Keratinocyte (primary cell): ENCODE results near the gene LAYN.

Experiments
- CTCF ChIP-seq, 3 experiments: IDR thresholded peaks in 1 of 3; conservative IDR thresholded peaks in 1 of 3; optimal IDR thresholded peaks in 1 of 3; 2 replicates in 2 of 3; 3 replicates in 1 of 3; pipeline versions ENCODE3 to v1.5.1; 2011; ENCODE audit warnings: low read length in 3 of 3, mild to moderate bottlenecking in 3 of 3, moderate library complexity in 2 of 3, control low read depth in 1 of 3, inconsistent platforms in 1 of 3; ENCODE audit not compliant: insufficient read depth in 2 of 3; ENCODE audit errors: extremely low read depth in 1 of 3
- EZH2 ChIP-seq: IDR thresholded peaks from one replicate; pipeline ENCODE4 v1.6.1; 2012; ENCODE audit warnings: inconsistent platforms, mild to moderate bottlenecking, low read length, moderate library complexity

GRCh38 chr11:111598559-111598958 is 58.0 kb downstream of the LAYN start:
- TF ChIP-seq CTCF (optimal IDR thresholded peaks at IDR 0.05 in 1 of 3, IDR thresholded peaks at IDR 0.05 in 1 of 3, conservative IDR thresholded peaks at IDR 0.05 in 1 of 3; ENCODE audit: extremely low read depth in 1 of 3, insufficient read depth in 2 of 3, low read length in 3 of 3) (no peak), EZH2 (no peak)
